Measurements from ENCODE around the gene MATK. TPM values are rescaled to one million over a fixed set of nuclear protein-coding genes. Genes with fewer than 3 reads are reported as not detected.

MATK gene
- total and polyA plus RNA-seq, 2 experiments from 2014 or later, result 4.8 to 6.9 TPM

DNA sequence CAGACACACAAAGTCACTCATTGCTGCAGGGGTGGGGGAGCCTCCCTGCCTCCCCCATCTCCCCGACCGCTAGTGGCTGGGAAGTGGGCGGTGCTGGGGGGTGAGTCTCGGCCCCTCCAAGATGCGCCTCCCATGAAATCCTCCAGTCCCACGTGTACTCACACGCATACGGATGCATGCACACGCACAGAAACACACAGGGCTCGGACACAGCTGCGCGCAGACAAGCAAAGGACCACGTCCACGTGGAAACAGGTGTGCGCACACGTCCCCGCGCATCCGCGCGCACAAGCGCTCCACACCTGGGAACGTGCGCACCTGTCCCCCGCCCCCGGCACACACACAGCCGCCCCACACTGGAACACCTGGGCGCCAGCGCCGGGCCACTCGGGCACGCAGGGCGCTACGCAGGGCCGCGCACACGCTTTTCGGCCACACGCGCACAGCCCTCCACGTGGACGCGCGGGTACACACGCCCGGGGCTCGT is 687 bp downstream of the MATK start:
- no peak for DNase-seq (ENCODE audit: low read depth in 1 of 2, low spot score in 1 of 2)
- TF ChIP-seq, protein P1, sequence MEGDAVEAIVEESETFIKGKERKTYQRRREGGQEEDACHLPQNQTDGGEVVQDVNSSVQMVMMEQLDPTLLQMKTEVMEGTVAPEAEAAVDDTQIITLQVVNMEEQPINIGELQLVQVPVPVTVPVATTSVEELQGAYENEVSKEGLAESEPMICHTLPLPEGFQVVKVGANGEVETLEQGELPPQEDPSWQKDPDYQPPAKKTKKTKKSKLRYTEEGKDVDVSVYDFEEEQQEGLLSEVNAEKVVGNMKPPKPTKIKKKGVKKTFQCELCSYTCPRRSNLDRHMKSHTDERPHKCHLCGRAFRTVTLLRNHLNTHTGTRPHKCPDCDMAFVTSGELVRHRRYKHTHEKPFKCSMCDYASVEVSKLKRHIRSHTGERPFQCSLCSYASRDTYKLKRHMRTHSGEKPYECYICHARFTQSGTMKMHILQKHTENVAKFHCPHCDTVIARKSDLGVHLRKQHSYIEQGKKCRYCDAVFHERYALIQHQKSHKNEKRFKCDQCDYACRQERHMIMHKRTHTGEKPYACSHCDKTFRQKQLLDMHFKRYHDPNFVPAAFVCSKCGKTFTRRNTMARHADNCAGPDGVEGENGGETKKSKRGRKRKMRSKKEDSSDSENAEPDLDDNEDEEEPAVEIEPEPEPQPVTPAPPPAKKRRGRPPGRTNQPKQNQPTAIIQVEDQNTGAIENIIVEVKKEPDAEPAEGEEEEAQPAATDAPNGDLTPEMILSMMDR (IDR thresholded peaks at IDR 0.05; ENCODE audit: low read depth, low read length), result no peak
- peak overlapping the region; percentile 89 for H3K4me3 ChIP-seq
- no peaks in the 10 kb centered on the region for H3K36me3 ChIP-seq
- H3K4me1 ChIP-seq (ENCODE audit: low read depth), result no peaks in the 10 kb centered on the region
- H3K27me3 ChIP-seq, result peaks cover 33% of the 10 kb centered on the region
- H3K9me3 ChIP-seq (ENCODE audit: low read depth), result no peaks in the 10 kb centered on the region
- H3K27ac ChIP-seq, result no peak overlapping the region

DNA sequence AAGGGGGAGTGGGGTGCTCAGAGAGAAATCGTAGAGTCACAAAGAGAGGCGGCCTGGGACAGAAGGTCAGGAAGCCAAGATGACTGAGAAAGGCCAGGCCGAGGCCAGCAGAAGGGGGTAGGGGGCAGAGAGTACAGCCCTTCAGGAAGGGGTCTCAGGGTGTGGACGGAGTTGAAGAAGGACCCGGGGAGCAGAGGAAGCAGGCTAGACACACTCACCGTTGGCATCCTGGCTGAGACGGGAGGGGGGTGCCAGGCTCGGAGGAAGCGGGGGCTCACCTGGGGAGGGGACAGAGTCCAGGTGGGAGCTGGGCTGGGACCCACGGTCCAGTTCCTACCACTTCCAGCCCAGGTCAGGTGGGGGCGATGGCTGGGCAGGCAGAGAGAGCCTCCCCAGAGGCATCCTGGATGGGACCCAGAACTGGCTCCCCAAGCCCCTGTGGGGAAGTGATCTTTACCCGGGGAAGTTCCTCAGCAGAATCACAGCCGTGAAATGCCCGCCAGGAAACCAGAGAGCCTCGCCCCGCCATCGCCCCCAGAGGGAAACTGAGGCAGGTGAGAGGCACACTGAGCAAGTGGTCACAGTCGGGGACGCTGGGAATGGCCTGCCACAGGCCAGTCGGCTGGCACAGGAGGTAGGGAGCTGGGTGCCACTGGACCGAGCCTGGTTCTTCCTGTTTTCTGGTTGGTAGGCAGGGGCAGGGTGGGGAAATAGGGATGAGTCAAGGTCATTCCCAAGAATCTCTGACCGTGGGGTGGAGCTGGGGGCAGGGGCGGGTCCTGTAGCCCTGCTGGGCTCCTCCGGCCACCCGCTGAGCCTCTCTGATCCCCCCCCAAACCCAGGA is 1.4 kb downstream of the MATK start:
- DNase-seq (ENCODE audit: low read depth in 1 of 2, low spot score in 1 of 2), result no peak
- Histone ChIP-seq H3K27me3 (peaks cover 32% of the 10 kb centered on the region), H3K9me3 (ENCODE audit: low read depth) (no peaks in the 10 kb centered on the region), H3K36me3 (no peaks in the 10 kb centered on the region), H3K4me3 (no peak overlapping the region), H3K27ac (no peak overlapping the region), H3K4me1 (ENCODE audit: low read depth) (no peaks in the 10 kb centered on the region)
- TF ChIP-seq, protein P1 (IDR thresholded peaks at IDR 0.05; ENCODE audit: low read depth, low read length), result no peak

DNA sequence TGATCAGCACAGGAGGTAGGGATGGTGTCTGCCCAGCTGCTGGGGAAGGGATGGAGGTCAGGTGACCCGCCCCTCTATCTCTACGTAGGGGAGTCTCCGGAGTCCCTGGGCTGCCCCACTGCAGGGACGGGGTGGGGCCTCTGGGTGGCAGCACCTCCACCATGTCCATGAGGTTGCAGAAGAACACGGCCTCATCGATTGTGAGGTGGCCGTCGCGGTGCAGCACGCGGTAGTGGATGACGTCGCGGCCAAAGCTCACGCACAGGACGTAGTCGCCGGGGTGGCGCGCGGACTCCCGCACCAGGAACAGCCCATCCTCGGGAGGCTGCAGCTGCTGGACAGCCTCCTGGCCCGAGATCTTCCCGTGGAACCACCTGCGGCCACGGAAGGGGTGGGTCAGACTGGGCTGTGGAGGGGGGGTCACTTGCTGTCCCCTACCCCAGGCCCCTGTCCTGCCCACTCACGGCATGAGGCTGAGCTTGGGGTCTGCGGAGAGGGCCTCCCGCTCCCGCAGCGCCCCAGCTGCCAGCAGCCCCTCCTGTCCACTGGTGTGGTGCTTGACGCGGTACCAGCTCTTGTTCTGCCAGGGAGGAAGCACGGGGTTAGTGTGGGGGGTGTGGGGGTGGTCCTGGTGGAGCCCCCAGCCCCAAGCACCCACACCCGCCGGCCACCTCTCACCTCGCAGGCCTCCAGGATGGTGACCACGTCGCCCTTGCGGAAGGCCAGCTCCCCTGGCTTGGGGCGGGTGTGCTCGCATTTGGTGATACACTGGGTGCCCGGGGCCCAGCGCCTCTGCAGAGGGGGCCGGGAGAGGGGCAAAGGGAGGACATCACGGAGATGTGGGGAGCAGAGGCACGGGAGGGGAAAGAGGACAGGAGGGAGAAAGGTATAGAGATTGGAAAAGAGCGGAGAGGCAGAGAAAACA is 2.3 kb downstream of the MATK start:
- peaks cover 32% of the 10 kb centered on the region for H3K27me3 ChIP-seq
- no peak overlapping the region for H3K27ac ChIP-seq
- no peaks in the 10 kb centered on the region for H3K9me3 ChIP-seq (ENCODE audit: low read depth)
- H3K4me3 ChIP-seq, result no peak overlapping the region
- no peaks in the 10 kb centered on the region for H3K36me3 ChIP-seq
- TF ChIP-seq, protein P1 (IDR thresholded peaks at IDR 0.05; ENCODE audit: low read depth, low read length), result peak; percentile 14
- H3K4me1 ChIP-seq (ENCODE audit: low read depth), result no peaks in the 10 kb centered on the region
- no peak for DNase-seq (ENCODE audit: low read depth in 1 of 2, low spot score in 1 of 2)

DNA sequence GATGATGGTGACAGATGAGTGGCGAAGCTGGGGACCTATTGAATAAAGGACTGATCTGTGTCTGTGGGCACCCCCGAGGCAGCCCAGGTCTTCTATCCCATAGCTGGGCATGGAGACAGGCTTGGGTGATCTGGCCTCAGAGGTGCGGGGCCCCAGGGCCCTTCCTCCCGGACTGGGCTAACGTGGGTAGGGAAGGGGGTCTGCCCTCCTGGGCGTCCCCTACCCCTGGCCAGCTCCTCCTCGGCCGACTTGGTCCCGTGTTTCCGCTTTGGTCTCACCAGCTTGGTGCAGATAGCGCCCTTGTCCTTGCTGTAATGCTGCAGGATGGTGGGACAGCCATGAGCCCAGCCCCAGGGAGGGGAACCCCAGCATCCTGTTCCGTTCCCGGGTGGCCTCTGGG is 3.3 kb downstream of the MATK start:
- no peak for DNase-seq (ENCODE audit: low read depth in 1 of 2, low spot score in 1 of 2)
- Histone ChIP-seq H3K27me3 (peaks cover 32% of the 10 kb centered on the region), H3K36me3 (no peaks in the 10 kb centered on the region), H3K9me3 (ENCODE audit: low read depth) (no peaks in the 10 kb centered on the region), H3K27ac (no peak overlapping the region), H3K4me1 (ENCODE audit: low read depth) (no peaks in the 10 kb centered on the region), H3K4me3 (no peak overlapping the region)
- TF ChIP-seq, protein P1 (IDR thresholded peaks at IDR 0.05; ENCODE audit: low read depth, low read length), result no peak

DNA sequence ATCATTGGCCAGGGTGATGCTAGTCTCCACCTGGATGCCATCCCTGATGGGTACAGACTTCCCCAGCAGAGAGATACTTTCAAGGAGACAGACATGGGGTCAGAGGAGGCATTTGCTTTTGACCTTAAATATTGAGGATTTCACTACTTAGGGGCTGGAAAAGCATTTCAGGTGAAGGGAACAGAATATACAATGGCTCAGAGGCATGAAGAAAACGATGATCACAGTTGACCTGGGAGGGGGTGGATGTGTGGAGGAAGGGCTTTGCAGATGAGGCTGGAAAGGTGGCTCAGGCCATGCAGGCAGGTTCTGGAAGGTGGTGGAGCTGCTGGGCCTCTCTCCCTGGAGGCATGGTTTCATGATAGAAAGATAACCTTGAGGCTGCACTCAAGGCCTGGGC is 3.9 kb downstream of the MATK start:
- no peak for DNase-seq (ENCODE audit: low read depth in 1 of 2, low spot score in 1 of 2)
- Histone ChIP-seq H3K9me3 (ENCODE audit: low read depth) (no peaks in the 10 kb centered on the region), H3K4me3 (no peak overlapping the region), H3K36me3 (no peaks in the 10 kb centered on the region), H3K27me3 (peaks cover 32% of the 10 kb centered on the region), H3K27ac (no peak overlapping the region), H3K4me1 (ENCODE audit: low read depth) (no peaks in the 10 kb centered on the region)
- TF ChIP-seq, protein P1 (IDR thresholded peaks at IDR 0.05; ENCODE audit: low read depth, low read length), result no peak

Data from cardiac muscle cell (in vitro differentiated cells and primary cell).